Neural cell (in vitro differentiated cells): ENCODE measurements around the gene SERPINA6.

Experiments
- EZH2 ChIP-seq: fragments of 200-600, 300-800 bp; shearing (Covaris generic), sonication (generic); IDR thresholded peaks from 2 replicates; pipeline ENCODE4 v1.6.1; 2014; ENCODE audit warnings: antibody characterized with exemption, low read length, borderline replicate concordance, mild to moderate bottlenecking; ENCODE audit not compliant: insufficient read depth, poor library complexity, severe bottlenecking
- TF ChIP-seq, protein P1 (sequence below): fragments of 450-650 bp; IDR thresholded peaks from 2 replicates; pipeline ENCODE4 v1.5.1; 2014; ENCODE audit warnings: antibody characterized with exemption, mild to moderate bottlenecking, moderate library complexity; ENCODE audit not compliant: poor library complexity, severe bottlenecking

DNA sequence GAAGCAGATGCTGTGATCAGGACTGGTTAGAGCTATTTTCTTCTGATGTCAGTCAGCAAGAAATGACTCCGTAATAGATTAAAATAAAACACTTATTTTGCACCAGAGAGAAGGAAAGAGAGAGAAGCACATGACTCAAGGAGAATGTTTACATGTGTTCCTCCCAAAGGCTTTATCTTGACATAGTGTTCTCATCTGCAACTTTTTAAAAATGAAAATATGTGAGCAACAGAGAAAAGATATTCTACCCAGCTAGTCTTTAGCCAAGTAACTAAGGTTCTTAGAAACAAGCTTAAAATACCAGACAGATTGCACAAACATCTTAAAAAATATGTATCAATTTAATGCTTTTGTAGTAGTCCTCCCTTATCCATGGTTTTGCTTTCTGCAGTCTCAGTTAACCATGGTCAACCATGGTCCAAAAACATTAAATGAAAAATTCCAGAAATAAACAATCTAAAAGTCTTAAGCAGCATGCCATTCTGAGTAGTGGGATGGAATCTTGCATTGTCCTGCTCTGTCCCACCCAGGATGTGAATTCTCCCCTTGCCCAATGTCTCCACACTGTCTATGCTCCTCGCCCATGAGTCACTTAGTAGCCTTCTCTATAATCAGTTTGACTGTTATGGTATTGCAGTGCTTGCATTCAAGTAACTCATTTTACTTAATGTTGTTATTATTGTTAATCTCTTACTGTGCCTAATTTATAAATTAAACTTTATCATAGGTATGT, 40.0 kb downstream of the SERPINA6 start:
- TF ChIP-seq EZH2, result no peak
- TF ChIP-seq, protein P1, sequence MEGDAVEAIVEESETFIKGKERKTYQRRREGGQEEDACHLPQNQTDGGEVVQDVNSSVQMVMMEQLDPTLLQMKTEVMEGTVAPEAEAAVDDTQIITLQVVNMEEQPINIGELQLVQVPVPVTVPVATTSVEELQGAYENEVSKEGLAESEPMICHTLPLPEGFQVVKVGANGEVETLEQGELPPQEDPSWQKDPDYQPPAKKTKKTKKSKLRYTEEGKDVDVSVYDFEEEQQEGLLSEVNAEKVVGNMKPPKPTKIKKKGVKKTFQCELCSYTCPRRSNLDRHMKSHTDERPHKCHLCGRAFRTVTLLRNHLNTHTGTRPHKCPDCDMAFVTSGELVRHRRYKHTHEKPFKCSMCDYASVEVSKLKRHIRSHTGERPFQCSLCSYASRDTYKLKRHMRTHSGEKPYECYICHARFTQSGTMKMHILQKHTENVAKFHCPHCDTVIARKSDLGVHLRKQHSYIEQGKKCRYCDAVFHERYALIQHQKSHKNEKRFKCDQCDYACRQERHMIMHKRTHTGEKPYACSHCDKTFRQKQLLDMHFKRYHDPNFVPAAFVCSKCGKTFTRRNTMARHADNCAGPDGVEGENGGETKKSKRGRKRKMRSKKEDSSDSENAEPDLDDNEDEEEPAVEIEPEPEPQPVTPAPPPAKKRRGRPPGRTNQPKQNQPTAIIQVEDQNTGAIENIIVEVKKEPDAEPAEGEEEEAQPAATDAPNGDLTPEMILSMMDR, result no peak
